GM18517 (cell line): ENCODE results near the gene RMND5B.
"Not testable (repeated sequence)": the region's sequence is repeated elsewhere in the genome, so short reads cannot be mapped to it uniquely, and the experiment has no call there.

Experiments used
- ATAC-seq: cut with Tn5 transposase; IDR thresholded peaks from one replicate; pipeline ENCODE4 v1.9.1; 2021; ENCODE audit warnings: mild to moderate bottlenecking, moderate library complexity; ENCODE audit not compliant: unreplicated experiment

RMND5B gene

GRCh38 chr5:178129296-178129695 is 1.5 kb upstream of the RMND5B start:
- ATAC-seq: no peak

DNA sequence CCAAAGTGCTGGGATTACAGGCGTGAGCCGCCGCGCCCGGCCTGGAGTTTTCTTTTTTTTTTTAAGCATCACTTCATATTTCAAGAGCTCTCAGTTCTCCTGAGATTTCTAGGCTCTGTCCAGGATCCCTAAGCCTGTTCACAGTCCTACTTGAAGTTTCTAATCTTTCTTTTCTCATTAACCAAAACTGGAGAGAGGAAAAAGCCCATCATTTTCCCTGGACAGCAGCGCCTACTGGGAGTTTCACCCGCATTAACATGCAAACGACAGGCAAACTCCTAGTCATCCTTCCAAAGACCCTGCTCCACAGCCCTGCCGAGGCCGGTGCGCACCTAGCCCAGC is 609 bp upstream of the RMND5B start:
- ATAC-seq: not testable (repeated sequence)

GRCh38 chr5:178131446-178131996 is 707 bp downstream of the RMND5B start:
- ATAC-seq: no peak

DNA sequence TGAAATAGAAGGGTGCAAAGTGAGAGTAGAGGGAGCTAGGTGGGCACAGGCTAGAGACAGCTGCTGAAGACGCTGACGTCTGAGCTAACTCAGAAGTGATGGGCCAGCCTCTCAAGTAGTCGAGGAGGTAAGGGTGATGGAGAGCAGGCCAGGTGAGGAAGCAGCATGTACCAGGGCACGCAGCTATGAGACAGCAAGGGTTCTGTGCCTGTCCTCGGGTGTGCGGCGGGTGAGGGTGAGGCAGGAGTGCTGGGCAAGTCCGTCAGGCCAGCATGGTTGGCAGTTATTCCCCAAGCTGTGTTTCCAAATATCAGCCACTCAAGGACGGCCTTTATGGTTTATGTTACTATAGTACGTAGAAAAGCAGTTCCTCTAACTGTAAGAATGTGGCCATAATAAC is 6.2 kb downstream of the RMND5B start:
- no peak for ATAC-seq

DNA sequence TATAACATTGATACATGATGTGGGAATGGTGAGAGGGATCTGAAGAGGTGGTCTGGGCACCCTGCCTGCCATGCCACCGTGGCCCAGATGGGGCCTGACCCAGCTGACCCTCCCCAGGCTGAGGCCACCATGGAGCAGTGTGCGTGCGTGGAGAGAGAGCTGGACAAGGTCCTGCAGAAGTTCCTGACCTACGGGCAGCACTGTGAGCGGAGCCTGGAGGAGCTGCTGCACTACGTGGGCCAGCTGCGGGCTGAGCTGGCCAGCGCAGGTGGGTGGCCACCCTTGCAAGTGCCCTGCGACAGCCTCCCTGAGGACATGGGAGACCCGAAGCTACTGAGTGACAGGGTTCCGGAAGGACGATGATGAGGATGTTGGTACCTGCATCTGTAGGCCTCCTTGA is 7.2 kb downstream of the RMND5B start:
- ATAC-seq: no peak

- no peak for ATAC-seq
These were observed 10.7 kb downstream of the RMND5B start for GRCh38 chr5:178141550-178141949.

- no peak for ATAC-seq
These were observed 11.8 kb downstream of the RMND5B start for GRCh38 chr5:178142642-178143041.

DNA sequence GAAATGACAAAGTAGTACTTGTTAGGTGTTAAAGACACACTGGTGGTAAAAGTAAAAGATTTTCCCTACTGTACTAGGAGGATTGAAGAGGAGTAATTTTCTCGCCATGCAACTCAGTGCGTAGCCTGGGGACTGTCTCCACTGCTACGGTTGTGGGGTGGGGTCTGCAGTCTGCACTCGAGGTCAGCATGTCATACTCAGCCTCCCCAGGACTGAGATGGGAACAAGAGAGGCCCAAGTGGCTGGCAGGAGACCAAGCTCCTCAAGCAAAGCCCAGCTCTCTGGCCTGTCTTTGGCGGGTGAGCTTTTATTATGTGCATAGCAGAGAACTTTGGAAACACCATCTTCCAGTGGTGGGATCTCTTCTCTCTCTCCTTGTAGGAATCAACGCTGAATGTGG is 12.4 kb downstream of the RMND5B start:
- no peak for ATAC-seq

GRCh38 chr5:178143901-178144300 is 13.1 kb downstream of the RMND5B start:
- no peak for ATAC-seq

DNA sequence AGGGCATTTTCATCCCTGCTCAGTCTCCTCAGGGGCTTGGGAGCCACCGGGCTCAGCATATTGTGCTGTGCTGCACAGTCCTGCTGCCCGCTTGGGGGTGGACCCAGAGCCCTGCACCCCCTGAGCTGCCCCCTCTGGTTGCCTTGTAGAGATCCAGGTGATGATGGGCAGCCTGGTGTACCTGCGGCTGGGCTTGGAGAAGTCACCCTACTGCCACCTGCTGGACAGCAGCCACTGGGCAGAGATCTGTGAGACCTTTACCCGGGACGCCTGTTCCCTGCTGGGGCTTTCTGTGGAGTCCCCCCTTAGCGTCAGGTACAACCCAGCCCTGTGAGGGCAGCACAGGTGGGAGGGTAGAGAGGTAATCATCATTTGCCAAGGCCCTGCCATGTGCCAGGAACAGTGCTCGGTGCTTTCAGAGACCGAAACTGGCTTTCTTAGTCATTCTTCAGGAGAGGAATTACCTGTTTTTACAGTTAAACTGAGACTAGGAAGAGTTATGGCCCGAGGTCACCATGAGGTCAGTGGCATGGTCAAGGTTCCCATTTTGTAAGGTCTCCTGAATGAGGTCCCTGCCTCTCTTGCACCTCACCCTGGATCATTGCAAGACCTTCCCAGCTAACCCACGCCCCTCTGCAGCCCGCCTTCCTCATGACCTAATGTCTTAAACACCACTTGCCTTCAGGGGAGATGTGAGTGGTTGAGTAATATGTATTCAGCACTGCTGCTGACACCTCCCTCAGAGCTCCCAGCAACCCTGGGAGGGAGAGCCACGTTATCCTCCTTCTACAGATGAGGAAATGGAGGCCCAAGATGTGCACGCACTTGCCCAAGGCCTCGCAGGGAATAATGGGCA is 15.4 kb downstream of the RMND5B start:
- no peak for ATAC-seq

- ATAC-seq: no peak
These were observed 16.6 kb downstream of the RMND5B start for GRCh38 chr5:178147406-178147805.

- ATAC-seq: no peak
These were observed 18.6 kb downstream of the RMND5B start for GRCh38 chr5:178149199-178149932.

DNA sequence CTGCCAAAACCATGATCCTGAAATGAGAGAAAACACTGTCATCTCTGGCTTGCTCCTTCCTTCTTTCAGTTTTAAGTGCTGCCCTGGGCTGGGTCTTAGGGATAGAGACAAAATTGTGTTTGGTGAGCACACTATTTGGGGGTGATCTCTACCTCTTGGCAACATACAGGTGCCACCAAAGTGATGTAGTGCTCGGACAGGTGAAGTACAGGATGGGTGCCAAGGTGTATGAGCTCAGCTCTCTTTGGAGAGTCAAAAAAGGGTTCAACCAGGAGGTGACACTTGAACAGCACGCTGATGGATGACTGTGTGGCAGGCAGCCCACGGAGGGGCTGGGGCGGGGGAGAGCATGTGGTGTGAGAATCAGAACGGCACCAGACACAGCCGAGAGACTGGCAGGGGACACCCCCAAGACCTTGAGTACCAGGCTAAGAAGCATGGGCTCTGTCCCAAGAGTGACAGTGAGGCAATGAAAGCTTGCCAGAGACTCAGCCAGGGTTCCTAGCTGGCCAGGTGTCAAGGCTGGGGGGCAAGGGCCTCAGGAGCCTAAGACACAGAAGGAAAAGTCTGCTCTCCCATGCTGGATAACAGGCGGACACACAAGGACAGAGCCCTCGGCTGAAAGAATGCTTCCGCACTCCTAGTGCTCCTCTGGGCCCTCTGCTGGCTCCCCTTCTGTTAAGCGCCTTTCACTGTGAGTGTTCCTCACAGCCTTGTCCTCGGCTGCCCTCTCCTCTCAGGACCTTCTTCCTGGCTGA is 20.3 kb downstream of the RMND5B start:
- no peak for ATAC-seq

DNA sequence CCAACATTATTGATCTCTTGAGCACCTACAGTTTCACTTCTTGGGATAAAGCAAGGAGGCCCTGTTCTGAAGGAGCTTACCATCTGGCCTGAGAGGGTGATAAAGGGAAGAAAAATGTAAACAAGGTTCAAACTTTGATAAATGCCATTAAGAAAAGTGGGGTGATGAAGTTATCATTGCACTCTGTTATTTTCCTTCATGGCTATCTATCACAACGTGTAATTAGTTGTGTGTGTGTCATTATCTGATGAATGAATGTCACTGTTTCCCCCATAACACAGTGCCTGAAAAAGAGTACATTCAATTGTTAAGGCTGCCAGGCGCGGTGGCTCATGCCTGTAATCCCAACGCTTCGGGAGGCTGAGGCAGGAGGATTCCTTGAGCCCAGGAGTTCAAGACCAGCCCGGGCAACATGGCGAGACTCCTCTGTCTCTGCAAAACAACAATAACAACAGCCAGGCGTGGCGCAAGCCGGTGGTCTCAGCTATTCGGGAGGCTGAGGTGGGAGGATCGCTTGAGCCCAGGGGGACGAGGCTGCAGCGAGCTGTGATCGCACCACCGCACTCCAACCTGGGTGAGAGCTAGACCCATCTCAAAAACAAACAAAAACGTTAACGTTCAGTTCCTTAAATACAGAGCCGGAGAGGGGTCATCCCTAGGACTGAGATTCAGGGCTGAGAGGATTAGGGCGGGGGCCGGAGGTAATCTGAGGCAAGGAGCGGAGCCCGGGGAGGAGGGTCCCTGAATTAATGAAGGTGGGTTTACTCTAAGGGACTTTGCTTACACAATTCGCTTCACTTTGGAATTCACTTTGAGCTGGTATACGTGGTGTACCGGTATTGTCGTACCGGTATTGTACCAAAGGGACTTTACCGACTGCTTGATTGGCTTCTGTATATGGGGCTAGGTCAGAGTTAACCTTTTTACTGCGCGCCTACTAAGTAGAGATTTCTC is 22.0 kb downstream of the RMND5B start:
- no peak for ATAC-seq

DNA sequence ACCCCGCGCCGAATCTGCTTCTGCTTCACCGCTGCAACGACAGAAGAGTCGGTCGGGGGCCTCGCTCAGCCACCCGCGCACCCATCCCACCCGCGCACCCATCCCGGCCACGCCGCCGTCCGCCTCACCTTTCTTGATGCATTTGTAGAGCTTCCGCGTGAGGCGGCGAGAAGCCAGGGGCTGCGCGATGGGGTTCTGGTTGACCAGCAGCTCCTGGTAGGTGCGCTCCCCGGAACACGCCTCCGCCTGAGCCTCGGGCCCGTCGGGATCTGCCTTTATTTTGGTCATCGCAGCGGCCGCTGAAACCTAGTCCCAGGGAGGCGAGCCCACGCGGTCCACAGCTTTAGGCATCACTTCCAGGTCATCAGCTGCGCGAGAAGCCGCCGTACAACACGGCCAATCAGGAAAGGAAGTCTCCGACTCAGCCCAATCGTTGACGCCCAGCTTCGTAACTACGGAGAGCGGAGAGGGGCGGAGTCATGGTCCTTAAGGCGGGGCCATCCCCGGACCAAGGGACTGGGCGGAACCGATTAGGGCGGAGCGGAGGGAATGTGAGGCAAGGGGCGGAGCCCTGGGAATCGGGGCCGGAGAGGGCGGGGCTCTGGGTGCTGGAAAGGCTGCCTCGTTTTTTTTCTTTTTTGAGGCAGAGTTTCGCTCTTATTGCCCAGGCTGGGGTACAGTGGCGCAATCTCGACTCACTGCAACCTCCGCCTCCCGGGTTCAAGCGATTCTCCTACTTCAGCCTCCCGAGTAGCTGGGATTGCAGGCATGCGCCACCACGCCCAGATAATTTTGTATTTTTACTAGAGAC is 22.9 kb downstream of the RMND5B start, which contains the start of gene NHP2:
Gene NHP2 (minus strand): TSS at position 356 of the 811 bp plus-strand sequence. CDS start 68 bp downstream, at position 288.
- ATAC-seq: peak; percentile 97

GRCh38 chr5:178155065-178155464 is 24.3 kb downstream of the RMND5B start:
- ATAC-seq: no peak

DNA sequence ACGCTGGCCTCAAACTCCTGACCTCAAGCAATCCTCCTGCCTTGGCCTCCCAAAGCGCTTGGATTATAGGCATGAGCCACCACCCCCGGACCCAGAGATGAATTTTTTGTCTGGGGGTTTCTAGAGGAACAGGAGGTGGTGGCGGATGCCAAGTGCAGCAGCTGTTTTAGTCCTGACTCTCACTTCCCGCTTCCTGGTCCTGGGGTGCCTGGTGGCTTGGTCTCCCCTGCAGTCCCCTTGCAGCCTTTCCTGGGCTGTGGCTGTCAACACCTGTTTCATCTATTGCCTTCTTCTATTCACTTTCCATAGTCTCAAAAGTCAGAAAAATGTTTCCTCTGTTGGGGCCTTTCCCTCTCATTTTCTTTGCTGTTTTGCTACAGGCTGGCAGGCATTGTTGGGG is 29.4 kb downstream of the RMND5B start:
- ATAC-seq: no peak

DNA sequence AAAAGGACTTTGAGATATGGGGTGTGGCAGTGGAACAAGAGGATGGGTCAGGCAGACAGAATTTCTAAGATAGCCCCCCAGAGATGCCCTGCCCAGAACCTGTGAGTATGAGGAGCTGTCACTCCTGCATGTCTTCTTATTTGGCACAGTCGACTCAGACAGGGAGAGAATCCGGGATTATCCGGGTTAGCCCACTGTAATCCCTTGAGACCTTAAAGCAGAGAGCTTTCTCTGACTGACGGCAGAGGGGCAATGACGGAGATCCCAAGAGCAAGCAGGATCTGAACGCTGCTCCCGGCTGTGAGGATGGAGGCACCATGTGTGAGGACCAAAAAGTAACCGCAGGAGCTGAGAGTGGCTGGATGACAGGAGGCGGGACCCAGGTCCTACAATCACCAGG is 31.7 kb downstream of the RMND5B start:
- no peak for ATAC-seq
